H7 (cell line): Measurements from ENCODE around the gene RTN4. TPM values are rescaled to one million over a fixed set of nuclear protein-coding genes. Genes with fewer than 3 reads are reported as not detected.
"Not testable (repeated sequence)": the region's sequence is repeated elsewhere in the genome, so short reads cannot be mapped to it uniquely, and the experiment has no call there.

Experiments
- DNase-seq: peaks from one replicate; pipeline ENCODE4 v3.0.0; 2012
- H3K27me3 ChIP-seq: 2 replicates; pipeline ENCODE4 v1.6.0; 2011; ENCODE audit warnings: mild to moderate bottlenecking, low read length; ENCODE audit not compliant: control insufficient read depth, insufficient read depth
- H3K36me3 ChIP-seq: replicated peaks from 2 replicates; pipeline ENCODE4 v1.5.1; 2011; ENCODE audit warnings: low read length; ENCODE audit not compliant: control insufficient read depth, insufficient read depth
- H3K4me3 ChIP-seq: 2 replicates; pipeline ENCODE4 v1.5.1; 2011; ENCODE audit warnings: low read depth, mild to moderate bottlenecking, control low read depth, low read length, moderate library complexity; ENCODE audit not compliant: insufficient read depth
- total RNA-seq: library from RNA; depleted of rRNA; stranded (reverse); fragments of >200 nt; shearing (Covaris generic); gene quantifications from 2 replicates; pipeline ENCODE4 v1.2.3, GENCODE V29; 2014

The RTN4 gene
- total RNA-seq, 1 experiment from 2014 or later = 136 TPM

DNA sequence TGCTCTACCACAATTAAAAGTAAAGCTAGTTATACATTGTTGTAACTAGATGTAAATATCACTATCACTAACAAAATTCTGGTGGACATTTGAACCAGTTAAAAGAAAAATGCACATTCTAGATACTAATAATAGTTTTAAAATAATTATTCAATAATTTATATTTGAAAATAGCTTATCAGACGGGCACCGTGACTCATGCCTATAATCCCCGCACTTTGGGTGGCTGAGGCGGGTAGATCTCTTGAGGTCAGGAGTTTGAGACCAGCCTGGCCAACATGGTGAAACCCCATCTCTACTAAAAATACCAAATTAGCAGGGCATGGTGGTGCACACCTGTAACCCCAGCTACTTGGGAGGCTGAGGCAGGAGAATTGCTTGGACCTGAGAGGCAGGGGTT lies 3.0 kb upstream of the RTN4 start:
- not testable (repeated sequence) for H3K36me3 ChIP-seq, H3K27me3 ChIP-seq, H3K4me3 ChIP-seq, DNase-seq

DNA sequence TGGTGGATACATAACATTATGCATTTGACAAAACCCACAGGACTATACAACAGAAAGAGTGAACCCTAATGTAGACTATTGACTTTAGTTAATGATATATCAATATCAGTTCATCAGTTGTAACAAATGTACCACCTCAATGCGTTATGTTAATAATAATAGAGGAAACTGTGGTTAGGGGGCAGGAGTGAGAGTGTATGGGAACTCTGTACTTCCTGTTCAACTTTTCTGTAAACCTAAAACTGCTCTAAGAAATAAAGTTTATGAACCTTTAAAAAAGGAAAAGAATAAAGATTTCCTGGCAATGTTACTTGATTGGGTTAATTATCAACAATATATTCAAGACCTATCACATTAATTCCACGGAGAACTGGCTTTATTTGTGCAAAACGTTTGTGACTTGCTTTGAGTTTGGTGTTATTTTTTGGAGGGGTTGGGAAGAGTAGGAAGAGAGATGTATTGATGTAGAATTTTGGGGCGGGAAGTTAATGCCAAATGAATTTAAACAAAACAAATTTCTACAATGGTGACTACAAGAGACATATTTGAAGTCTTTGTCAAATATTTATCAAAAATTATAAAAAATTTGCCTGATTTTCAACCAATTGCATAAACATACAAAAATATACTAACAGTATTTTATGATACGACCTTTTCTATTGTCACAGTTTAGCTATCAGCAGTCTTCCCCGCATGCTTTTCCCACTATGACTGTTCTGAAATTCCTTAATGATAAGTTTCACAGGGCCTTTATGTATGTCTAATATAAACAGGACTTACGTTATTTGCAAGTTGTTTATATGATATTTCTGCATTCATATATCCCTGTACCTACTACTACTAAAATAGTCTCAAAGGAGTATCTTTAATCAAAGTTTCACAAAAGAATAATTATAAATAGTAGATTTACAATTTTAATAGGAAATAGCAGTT lies 2.1 kb upstream of the RTN4 start:
- Histone ChIP-seq H3K36me3 (no peaks in the 10 kb centered on the region), H3K27me3 (no peaks in the 10 kb centered on the region), H3K4me3 (no peak overlapping the region)
- DNase-seq = no peak

DNA sequence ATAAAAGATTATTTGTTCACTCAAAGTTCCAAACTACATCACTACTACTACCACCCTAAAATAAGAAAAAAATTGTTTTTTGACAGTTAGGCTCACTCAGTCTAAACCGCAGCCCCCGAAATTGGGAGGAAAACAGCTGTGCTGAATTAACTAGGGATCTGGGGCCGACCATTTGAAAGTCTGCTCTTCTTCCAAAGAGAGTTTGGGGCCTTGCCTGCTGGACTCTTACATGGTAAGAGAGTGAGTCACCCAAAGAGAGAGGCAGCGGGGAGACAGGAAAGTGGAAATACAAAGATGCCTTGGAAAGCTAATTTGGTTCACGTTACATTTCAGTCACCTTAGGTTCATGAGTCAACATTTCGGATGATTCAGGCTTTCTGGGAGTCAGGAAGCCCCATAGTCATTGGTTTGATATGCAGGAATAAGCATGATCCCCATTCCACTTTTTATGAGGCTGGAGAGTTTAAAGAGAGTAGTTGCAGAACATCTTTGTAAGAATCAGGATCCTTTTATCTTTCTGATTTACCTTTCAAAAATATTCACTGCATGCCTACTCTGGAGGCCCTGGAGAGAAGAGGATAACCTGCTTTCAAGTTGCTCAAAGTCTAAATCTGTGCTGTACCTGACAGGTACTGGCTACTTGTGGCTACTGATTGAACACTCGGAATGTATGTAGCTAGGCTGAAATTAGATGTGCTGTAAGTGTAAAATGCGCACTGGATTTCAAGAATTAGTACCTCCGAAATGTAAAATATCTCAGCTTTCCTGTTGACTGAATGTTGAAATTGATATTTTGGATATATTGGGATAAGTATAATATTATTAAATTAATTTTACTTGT lies 995 bp upstream of the RTN4 start:
- peak; percentile 43 for DNase-seq

DNA sequence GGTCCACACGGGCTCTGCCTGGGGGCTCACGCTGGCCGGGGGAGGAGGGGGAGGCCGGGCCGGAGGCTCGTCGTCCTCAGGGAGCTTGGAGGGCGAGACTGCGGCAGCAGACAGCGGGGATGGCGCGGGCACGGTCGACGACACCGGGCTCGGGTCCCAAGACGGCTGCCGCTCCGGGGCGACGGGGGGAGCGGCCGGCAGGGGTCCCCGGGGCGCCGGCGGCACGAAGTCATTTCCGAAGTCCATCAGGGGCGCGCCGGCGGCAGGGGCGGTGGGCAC lies 491 bp downstream of the RTN4 start:
- H3K36me3 ChIP-seq = no peaks in the 10 kb centered on the region
- peak overlapping the region; percentile 98 for H3K4me3 ChIP-seq
- no peak for DNase-seq
- H3K27me3 ChIP-seq = no peaks in the 10 kb centered on the region

More for the DNA sequence above, 995 bp upstream of the RTN4 start:
- H3K4me3 ChIP-seq = peak overlapping the region; percentile 54
- H3K27me3 ChIP-seq = no peaks in the 10 kb centered on the region
- no peaks in the 10 kb centered on the region for H3K36me3 ChIP-seq

DNA sequence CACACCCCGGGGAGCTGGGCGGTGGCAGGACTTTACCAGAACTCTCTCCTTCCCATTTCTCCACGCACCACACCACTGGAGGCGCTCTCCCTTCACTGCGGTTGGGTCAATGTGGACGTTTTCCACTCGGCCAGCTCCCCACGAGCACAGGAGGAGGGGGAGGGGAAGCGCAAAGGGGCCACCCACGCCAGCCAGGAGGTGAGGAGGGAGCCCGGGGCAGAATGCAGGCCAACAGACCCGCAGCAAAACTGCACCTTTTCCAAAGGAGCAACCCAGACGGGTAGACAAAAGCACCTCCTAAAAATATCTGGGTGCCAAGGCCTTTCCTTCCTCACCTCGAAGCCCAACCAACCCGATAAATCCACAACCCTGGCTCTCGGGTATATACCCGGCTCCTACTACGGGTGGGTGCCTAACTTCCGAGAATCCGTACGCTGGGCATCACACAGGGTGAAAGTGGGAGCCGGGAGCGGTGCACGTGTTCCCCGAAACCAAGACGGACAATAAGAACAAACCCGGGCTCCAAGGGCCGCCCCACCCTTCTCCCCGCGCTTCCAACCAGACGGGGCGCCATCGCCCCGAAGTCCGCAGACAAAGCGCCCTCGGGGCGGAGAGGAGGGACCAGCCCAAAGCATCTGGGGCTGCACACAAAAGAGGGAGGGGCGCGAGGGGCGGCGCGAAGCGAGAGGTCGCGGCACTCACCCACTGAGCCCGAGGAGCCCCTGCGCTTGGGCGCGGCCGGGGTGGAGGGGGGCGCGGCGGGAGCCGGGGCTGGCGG lies 1.0 kb downstream of the RTN4 start:
- Histone ChIP-seq H3K36me3 (no peaks in the 10 kb centered on the region), H3K4me3 (peak overlapping the region; percentile 98), H3K27me3 (no peaks in the 10 kb centered on the region)
- peak; percentile 80 for DNase-seq

DNA sequence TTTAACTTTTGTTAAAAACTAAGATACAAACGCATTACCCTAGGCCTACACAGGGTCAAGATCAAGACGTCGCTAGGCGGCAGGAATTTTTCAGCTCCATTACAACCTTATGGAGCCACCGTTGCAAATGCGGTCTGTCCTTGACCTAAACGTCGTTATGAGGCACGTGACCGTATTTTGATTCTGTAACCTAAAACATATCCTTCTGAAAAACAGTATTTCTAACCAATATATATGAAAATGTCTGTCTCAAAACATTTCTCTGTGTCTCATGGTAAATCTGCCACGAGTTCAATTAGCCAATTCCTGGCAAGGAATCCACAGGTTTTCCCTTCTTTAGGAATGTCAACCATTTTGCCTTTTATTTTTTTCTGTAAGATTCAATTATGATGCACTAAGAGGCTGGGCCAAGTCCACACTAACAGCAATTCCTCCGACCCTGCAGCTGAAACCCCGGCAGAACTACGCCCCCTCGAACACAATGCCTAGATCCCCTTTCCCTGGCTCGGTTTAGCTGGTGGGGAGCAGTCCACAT lies 1.7 kb downstream of the RTN4 start:
- Histone ChIP-seq H3K27me3 (no peaks in the 10 kb centered on the region), H3K4me3 (peak overlapping the region; percentile 98), H3K36me3 (no peaks in the 10 kb centered on the region)
- no peak for DNase-seq

DNA sequence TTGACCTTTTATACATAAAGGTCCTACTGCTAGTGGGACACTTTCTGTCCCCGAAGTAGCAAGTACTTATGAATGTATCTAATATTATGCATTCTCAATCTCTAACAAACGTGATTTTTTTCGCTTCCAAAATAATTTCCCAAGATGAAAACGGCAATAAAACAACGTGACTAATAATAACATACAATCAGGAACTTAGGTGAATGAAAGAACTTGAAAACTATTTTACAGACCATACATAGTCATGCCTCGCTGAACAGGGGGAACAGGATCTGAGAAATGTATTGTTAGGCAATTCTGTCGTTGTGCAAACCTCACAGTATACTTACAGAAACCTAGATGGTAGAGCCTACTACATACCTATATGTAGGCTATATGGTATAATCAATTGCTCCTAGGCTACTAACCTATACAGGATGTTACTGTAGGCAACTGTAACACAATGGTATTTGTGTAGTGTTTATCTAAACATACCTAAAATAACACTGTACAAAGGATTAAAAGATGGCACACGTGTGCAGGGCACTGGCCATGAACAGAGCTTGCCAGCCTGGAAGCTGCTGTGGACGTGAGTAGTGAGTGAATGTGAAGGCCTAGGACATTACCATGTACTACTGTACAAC lies 2.5 kb downstream of the RTN4 start:
- Histone ChIP-seq H3K27me3 (no peaks in the 10 kb centered on the region), H3K4me3 (peak overlapping the region; percentile 98), H3K36me3 (no peaks in the 10 kb centered on the region)
- DNase-seq = no peak

DNA sequence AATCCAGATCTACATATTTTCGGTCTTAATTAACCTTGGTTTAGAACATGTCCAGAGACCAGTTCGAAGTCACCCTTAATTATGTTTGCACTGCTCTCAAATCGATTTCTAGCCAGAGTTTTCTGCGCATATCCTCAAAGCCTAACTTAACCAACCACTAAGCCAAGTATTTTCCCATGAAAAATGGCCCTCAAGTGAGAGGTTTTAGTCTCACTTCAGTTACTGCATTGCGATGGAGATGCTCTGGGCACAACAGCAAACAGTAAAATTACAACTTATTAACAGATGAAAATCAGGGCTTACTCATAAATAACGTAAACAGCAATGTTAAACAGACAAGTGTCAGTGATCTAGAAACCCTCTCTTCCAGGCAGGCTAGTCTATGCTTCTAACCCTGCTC lies 4.5 kb downstream of the RTN4 start:
- DNase-seq = no peak
- Histone ChIP-seq H3K27me3 (no peaks in the 10 kb centered on the region), H3K4me3 (no peak overlapping the region), H3K36me3 (no peaks in the 10 kb centered on the region)

DNA sequence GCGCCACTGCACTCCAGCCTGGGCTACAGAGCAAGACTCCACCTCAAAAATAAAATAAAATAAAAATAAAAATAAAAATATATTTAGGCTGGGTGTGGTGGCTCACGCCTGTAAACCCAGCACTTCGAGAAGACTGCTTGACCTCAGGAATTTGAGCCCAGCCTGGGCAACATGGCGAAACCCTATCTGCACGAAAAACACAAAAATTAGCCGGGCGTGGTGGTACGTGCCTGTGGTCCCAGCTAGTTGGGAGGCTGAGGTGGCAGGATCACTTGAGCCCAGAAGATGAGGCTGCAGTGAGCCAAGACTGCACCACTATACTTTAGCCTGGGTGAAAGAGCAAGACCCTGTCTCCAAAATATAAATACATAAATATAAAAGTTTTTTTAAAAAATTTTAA lies 6.4 kb downstream of the RTN4 start:
- Histone ChIP-seq H3K4me3 (no peak overlapping the region), H3K27me3 (no peaks in the 10 kb centered on the region), H3K36me3 (no peaks in the 10 kb centered on the region)
- DNase-seq = no peak

DNA sequence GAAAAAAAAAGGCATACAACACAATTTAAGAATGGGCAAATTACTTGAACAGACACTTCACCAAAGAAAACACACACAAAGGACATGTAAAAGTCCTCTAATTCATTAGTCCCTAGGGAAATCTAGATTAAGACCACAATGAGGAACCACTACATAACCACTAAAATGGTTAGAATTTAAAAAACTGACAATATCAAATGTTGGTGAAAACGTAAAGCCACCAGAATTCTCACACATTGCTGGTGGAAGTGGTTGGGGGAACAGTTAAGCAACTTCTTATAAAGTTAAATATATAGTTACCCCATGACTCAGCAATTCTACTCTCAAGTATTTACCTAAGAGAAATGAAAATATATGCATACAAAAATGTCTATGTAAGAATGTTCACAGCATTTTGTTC lies 11.8 kb downstream of the RTN4 start:
- no peak for DNase-seq
- Histone ChIP-seq H3K27me3 (no peaks in the 10 kb centered on the region), H3K36me3 (no peaks in the 10 kb centered on the region), H3K4me3 (no peak overlapping the region)

DNA sequence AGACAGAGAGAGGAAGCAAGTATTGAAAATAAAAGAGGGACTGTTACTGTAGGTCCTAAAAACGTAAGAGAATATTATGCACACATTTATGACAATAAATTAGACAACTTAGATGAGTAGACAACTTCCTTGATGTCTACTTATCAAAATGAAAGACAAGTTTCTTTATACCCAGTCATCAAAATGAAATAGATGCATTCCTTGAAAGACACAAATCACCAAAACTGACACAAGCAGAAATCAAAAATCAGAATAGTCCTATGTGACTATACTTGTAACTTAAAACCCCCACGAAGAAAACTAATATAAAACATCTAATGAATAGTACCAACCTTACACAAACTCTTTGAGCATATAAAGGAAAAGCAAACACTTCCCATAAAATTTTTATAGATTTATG lies 14.5 kb downstream of the RTN4 start:
- Histone ChIP-seq H3K27me3 (no peaks in the 10 kb centered on the region), H3K36me3 (no peaks in the 10 kb centered on the region), H3K4me3 (no peak overlapping the region)
- DNase-seq = no peak

DNA sequence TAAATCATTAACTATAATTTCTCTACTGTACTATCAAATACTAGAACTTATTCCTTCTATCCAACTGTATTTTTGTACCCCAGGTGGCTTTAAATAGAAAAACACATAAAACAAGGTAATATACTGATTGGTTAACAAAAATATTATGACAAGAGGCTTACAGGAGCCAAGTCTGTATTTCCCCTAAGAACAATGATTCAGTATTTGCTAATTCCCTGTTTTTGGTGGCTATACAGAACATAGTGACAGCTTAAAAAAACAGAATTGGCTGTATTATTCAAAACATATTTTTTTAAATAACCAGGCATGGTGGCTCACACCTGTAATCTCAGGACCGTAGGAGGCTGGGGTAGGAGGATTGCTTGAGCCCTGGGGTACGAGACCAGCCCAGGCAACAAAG lies 16.3 kb downstream of the RTN4 start:
- H3K4me3 ChIP-seq = no peak overlapping the region
- DNase-seq = no peak
- no peaks in the 10 kb centered on the region for H3K27me3 ChIP-seq
- H3K36me3 ChIP-seq = no peaks in the 10 kb centered on the region

DNA sequence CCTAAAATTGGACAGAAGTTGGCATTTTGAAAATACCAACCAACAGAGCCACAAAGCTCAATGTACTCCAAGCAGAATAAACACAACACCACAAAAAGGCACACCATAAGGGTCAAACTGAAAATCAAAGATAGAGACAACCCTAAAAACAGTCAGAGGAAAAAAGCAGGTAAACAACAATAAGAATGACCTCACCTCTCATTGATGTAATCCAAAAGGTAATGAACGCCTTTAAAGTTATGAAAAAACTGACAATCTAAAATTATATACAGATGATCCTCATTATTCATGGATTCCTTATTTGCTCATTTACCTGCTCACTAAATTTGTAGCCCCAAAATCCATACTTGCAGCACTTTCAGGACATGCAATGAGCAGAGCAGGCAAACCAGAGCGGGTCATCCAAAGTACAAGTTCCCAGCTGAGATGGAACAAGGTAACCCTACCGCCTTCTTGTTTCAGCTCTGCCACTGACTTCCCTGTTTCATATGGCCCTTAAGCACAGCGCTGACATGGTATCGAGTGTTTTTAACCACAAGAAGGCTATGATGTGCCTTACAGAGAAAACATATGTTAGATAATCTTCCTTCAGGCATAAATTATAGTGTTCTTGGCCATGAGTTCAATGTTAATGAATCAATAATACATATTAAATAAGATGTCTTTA lies 17.0 kb downstream of the RTN4 start:
- Histone ChIP-seq H3K36me3 (no peaks in the 10 kb centered on the region), H3K4me3 (no peak overlapping the region), H3K27me3 (no peaks in the 10 kb centered on the region)
- DNase-seq = no peak

DNA sequence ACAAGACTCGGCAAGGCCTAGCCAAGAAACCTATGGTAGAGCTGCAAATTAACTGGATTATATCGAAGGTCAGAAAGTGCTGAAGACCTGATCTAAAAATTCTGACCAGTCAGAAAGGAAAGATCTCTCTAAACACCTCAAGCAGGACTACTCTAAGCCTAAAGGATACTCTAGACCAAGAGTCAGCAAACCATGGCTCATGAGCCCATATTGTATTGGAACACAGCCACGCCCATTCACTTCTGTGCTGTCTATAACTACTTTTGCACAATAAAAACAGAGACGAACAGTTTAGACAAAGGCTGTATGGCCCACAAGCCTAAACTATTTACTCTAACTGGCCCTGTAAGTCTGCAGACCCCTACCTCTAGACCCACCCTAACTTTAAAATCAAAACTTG lies 18.7 kb downstream of the RTN4 start:
- DNase-seq = no peak
- Histone ChIP-seq H3K36me3 (no peaks in the 10 kb centered on the region), H3K27me3 (no peaks in the 10 kb centered on the region), H3K4me3 (no peak overlapping the region)
